HFFc6 (cell line): ENCODE data around the gene COL4A1. TPM values are rescaled to one million over a fixed set of nuclear protein-coding genes. Genes with fewer than 3 reads are reported as not detected.
A peak's percentile ranks its signal among the peaks of the same experiment; 100 is the strongest.
"Not testable (repeated sequence)": the region's sequence is repeated elsewhere in the genome, so short reads cannot be mapped to it uniquely, and the experiment has no call there.

Source experiments
- DNase-seq: peaks from one replicate; pipeline ENCODE4 v3.0.0-alpha.2; 2018
- H3K27ac Mint-ChIP-seq: 2 replicates; pipeline ENCODE4 v1.8.0; 2020; ENCODE audit warnings: mild to moderate bottlenecking, mixed read lengths
- H3K27me3 Mint-ChIP-seq: 2 replicates; pipeline ENCODE4 v1.8.0; 2021; ENCODE audit warnings: mild to moderate bottlenecking, moderate library complexity, mixed read lengths; ENCODE audit not compliant: insufficient read depth
- H3K36me3 Mint-ChIP-seq: 2 replicates; pipeline ENCODE4 v1.8.0; 2021; ENCODE audit warnings: low read depth, mixed read lengths
- H3K4me1 Mint-ChIP-seq: 2 replicates; pipeline ENCODE4 v1.8.0; 2020; ENCODE audit warnings: low read depth, mixed read lengths
- H3K4me3 Mint-ChIP-seq: 2 replicates; pipeline ENCODE4 v1.8.0; 2020; ENCODE audit warnings: mild to moderate bottlenecking, moderate library complexity, mixed read lengths
- H3K9me3 Mint-ChIP-seq: 2 replicates; pipeline ENCODE4 v1.8.0; 2020; ENCODE audit warnings: mild to moderate bottlenecking, mixed read lengths
- CTCF ChIP-seq: fragments of 200-600 bp; sonication (generic); IDR thresholded peaks from 2 replicates; pipeline ENCODE4 v1.5.0; 2021; ENCODE audit warnings: antibody characterized with exemption, mild to moderate bottlenecking
- total RNA-seq, 6 experiments: library from RNA; stranded (reverse); fragmentation: NEBNext Ultra II Directional; extraction: Animal tissue kit (Norgen Biotek cat#: 25700); gene quantifications; 2 replicates in 1 of 6; 3 replicates in 5 of 6; pipeline ENCODE4 v1.2.3, GENCODE V29; 2021

The COL4A1 gene
- total RNA-seq, 6 experiments from 2014 or later, result 137 to 328 (median 148) TPM

- H3K9me3 Mint-ChIP-seq, result no peaks in the 10 kb centered on the region
- H3K27me3 Mint-ChIP-seq, result peaks cover 5% of the 10 kb centered on the region
- peak; percentile 70 for TF ChIP-seq CTCF
- H3K36me3 Mint-ChIP-seq, result peaks cover 42% of the 10 kb centered on the region
- H3K4me3 Mint-ChIP-seq, result peak overlapping the region; percentile 47; the same call in 1 of the 2 replicates
- peaks cover 92% of the 10 kb centered on the region for H3K4me1 Mint-ChIP-seq
- H3K27ac Mint-ChIP-seq, result peak overlapping the region; percentile 57
- DNase-seq, result peak; percentile 89
These were observed 16.4 kb upstream of the COL4A1 start for GRCh38 chr13:110323172-110323891.

GRCh38 chr13:110322828-110323171 is 15.8 kb upstream of the COL4A1 start:
- Mint-ChIP-seq H3K27ac (peak overlapping the region; percentile 57), H3K9me3 (no peaks in the 10 kb centered on the region), H3K27me3 (peaks cover 5% of the 10 kb centered on the region), H3K4me1 (peaks cover 92% of the 10 kb centered on the region), H3K4me3 (no peak overlapping the region), H3K36me3 (peaks cover 46% of the 10 kb centered on the region)
- no peak for DNase-seq
- no peak for TF ChIP-seq CTCF

- H3K9me3 Mint-ChIP-seq, result no peaks in the 10 kb centered on the region
- no peak overlapping the region for H3K4me3 Mint-ChIP-seq
- peak overlapping the region; percentile 22 for H3K27ac Mint-ChIP-seq
- peaks cover 89% of the 10 kb centered on the region for H3K4me1 Mint-ChIP-seq
- TF ChIP-seq CTCF, result no peak
- H3K27me3 Mint-ChIP-seq, result peaks cover 5% of the 10 kb centered on the region
- DNase-seq, result no peak
- peaks cover 47% of the 10 kb centered on the region for H3K36me3 Mint-ChIP-seq
These were observed 15.3 kb upstream of the COL4A1 start for GRCh38 chr13:110322126-110322827.

- not testable (repeated sequence) for H3K9me3 Mint-ChIP-seq, DNase-seq, H3K27me3 Mint-ChIP-seq, H3K4me3 Mint-ChIP-seq
- Mint-ChIP-seq H3K4me1 (peaks cover 87% of the 10 kb centered on the region), H3K27ac (peak overlapping the region; percentile 22), H3K36me3 (peaks cover 47% of the 10 kb centered on the region)
These were observed 14.6 kb upstream of the COL4A1 start for GRCh38 chr13:110321573-110321972.

- Mint-ChIP-seq H3K27ac (peak overlapping the region; percentile 73), H3K9me3 (no peaks in the 10 kb centered on the region), H3K36me3 (peaks cover 50% of the 10 kb centered on the region), H3K27me3 (peaks cover 2% of the 10 kb centered on the region), H3K4me1 (peaks cover 86% of the 10 kb centered on the region), H3K4me3 (peak overlapping the region; percentile 63)
- no peak for DNase-seq
- no peak for TF ChIP-seq CTCF
These were observed 13.7 kb upstream of the COL4A1 start for GRCh38 chr13:110320645-110321044.

GRCh38 chr13:110319774-110320509 is 13.0 kb upstream of the COL4A1 start:
- DNase-seq, result peak; percentile 68
- TF ChIP-seq CTCF, result no peak
- H3K4me1 Mint-ChIP-seq, result peaks cover 90% of the 10 kb centered on the region
- H3K4me3 Mint-ChIP-seq, result peak overlapping the region; percentile 63
- peaks cover 54% of the 10 kb centered on the region for H3K36me3 Mint-ChIP-seq
- peaks cover 2% of the 10 kb centered on the region for H3K27me3 Mint-ChIP-seq
- no peaks in the 10 kb centered on the region for H3K9me3 Mint-ChIP-seq
- peak overlapping the region; percentile 73 for H3K27ac Mint-ChIP-seq
